22Rv1 (cell line): ENCODE data around the gene ING3.
"Not testable (repeated sequence)": the region's sequence is repeated elsewhere in the genome, so short reads cannot be mapped to it uniquely, and the experiment has no call there.

Experiments
- H3K27ac ChIP-seq: fragments of 450-650 bp; 2 replicates; pipeline ENCODE4 v1.5.1; 2017
- CTCF ChIP-seq: fragments of 450-650 bp; IDR thresholded peaks from 2 replicates; pipeline ENCODE4 v1.5.1; 2017; ENCODE audit warnings: mild to moderate bottlenecking
- ZFX ChIP-seq: fragments of 450-650 bp; IDR thresholded peaks from 2 replicates; pipeline ENCODE4 v1.6.1; 2017; ENCODE audit warnings: antibody characterized with exemption, borderline replicate concordance

The ING3 gene

GRCh38 chr7:120964088-120964487 is 13.5 kb downstream of the ING3 start:
- H3K27ac ChIP-seq, result no peak overlapping the region
- no peak for TF ChIP-seq CTCF

GRCh38 chr7:120966961-120967360 is 16.4 kb downstream of the ING3 start:
- TF ChIP-seq CTCF (no peak), ZFX (no peak)
- H3K27ac ChIP-seq, result no peak overlapping the region

DNA sequence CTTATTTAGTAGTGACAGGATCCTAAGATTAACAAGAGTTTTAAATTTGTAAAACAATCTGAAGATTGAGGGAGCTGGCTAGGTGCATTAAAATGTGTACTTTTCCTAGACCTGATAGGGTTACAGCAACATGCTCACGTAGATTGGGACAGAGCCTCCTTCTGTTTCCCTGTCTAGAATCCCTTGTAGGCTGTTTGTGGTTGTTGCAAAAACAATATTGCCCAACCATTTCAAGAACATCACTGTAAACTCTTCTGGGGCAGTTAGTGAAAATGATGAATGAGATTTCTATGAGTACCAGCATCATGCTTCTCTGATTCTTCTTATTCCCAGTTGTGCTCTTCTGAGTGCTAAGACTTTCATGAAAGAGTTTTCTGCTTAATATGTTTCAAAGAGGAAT is 23.3 kb downstream of the ING3 start:
- no peak for TF ChIP-seq CTCF
- H3K27ac ChIP-seq, result no peak overlapping the region

DNA sequence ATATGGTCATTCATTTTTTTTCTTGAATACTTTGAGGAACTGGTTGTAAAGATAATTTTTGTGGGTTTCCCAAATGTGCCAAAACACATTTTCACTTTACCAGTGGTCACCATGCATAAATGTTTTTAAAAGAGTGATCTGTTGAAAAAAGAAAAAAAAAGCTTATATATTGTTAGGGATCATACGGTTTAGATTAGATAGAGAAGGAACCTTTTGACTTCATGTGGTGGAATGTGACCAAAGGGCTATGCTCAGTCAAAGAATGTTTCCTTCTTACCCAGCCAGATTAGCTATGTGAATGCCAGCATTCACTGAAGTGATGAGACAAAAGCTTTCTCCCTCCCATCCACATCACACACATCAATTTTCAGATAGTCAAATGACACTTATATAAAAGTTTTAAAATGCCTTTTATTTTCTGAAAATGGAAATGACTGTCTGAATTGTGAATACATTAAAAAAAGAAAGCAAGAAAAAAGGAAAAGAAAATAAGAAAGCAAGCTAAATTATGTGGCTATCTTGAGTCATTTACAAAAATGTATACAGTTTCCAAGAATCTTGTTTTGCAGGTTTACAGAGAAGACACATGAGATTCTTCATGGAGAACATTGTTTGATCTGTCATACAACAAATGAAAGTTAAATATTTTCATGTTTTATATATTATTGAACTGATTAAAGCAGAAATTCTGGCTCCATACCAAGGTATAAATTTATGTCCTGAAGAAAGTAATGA is 29.4 kb downstream of the ING3 start:
- no peak overlapping the region for H3K27ac ChIP-seq
- no peak for TF ChIP-seq CTCF
- no peak for TF ChIP-seq ZFX

GRCh38 chr7:120981117-120981516 is 30.5 kb downstream of the ING3 start:
- no peak overlapping the region for H3K27ac ChIP-seq
- TF ChIP-seq CTCF (no peak), ZFX (no peak)

DNA sequence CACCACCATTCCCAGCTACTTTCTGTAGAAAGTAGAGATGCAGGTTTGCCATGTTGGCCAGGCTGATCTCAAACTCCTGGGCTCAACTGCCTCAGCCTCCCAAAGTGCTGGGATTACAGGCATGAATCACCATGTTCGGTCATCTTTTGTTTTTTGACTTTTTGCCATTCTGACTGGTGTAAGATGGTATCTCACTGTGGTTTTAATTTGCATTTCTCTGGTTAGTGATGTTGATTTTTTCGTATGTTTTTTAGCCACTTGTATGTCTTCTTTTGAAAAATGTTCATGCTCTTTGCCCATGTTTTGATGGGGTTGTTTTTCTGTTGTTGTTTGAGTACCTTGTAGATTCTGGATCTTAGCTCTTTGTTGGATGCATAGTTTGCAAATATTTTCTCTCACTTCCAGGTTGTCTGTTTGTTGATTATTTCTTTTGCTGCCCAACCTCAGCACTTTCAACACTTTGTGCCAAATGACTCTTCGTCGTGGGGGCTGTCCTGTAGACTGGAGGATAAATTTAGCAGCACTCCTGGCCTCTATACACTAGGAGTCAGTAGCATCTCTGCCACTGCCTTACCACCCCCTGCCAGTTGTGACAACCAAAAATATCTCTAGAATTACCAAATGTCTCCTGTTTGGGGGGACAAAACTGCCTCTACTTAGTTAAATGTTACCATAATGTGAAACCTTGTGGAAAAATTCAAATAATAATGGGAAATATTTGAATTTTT is 31.5 kb downstream of the ING3 start:
- no peak overlapping the region for H3K27ac ChIP-seq
- TF ChIP-seq CTCF (no peak), ZFX (no peak)

- not testable (repeated sequence) for H3K27ac ChIP-seq
Measured at GRCh38 chr7:120983592-120983991, 33.0 kb downstream of the ING3 start.
